CD4-positive, alpha-beta T cell treated with Interleukin-15 for 1 hour (primary cell): ENCODE results near the gene NPEPL1.
A peak's percentile ranks its signal among the peaks of the same experiment; 100 is the strongest.

Experiments
- DNase-seq: peaks from one replicate; pipeline ENCODE4 v3.0.0-alpha.2; 2020

Gene NPEPL1

GRCh38 chr20:58684291-58684690 lies 8.3 kb upstream of the NPEPL1 start:
- DNase-seq: no peak

GRCh38 chr20:58685988-58686387 lies 6.6 kb upstream of the NPEPL1 start:
- DNase-seq: no peak

DNA sequence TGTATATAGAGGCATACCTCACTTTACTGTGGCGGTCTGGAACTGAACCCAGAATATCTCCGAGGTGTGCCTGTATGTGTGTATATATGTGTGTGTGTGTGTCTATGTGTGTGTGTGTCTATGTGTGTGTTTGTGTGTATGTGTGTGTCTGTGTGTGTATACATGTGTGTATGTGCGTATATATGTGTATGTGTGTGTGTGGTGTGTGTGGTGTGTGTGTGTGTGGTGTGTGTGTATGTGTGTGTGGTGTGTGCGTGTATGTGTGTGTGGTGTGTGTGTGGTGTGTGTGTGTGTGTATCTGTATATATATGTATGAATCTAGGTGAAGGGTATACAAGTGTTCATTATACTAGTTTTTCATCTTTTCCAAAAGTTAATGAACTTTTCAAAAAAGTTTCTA lies 4.2 kb upstream of the NPEPL1 start:
- DNase-seq: no peak

- DNase-seq: no peak
Observed at GRCh38 chr20:58688840-58689239, 3.8 kb upstream of the NPEPL1 start.

DNA sequence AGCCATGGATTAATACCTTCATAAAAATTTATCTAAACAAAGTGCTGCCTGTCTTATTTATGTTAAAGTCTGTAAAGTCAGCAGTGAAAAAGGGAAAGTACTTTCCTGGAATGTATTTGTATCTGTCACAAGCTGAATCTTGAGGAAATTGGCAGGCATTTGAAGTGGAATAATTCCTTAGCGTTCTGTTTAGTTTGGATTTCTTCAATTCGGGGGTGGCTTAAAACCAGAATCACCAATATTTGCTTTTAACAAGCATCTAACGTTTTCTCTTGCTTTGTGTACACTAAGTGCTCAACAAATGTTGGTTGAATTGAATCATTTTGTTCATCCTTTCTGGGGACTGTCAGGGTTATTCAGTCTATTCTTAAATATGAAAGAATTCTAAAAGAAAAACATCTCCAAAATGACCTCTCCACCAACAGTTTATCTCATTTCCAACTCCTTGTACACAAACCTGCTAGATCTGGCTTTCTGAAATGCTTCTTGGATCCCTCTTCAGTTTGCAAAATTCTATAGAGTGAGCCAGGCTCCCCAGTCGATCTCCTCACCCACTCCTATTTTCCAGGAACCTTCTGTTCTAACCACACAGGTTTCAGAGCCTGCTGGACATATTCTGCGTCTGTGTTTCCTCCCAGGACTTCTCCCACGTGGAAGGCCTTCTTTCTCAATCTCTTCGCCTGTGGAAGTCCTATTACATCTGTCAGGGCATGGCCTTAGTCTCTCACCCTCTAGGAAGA lies 2.0 kb upstream of the NPEPL1 start:
- no peak for DNase-seq

GRCh38 chr20:58691773-58692578 lies 624 bp upstream of the NPEPL1 start:
- DNase-seq: peak; percentile 82

DNA sequence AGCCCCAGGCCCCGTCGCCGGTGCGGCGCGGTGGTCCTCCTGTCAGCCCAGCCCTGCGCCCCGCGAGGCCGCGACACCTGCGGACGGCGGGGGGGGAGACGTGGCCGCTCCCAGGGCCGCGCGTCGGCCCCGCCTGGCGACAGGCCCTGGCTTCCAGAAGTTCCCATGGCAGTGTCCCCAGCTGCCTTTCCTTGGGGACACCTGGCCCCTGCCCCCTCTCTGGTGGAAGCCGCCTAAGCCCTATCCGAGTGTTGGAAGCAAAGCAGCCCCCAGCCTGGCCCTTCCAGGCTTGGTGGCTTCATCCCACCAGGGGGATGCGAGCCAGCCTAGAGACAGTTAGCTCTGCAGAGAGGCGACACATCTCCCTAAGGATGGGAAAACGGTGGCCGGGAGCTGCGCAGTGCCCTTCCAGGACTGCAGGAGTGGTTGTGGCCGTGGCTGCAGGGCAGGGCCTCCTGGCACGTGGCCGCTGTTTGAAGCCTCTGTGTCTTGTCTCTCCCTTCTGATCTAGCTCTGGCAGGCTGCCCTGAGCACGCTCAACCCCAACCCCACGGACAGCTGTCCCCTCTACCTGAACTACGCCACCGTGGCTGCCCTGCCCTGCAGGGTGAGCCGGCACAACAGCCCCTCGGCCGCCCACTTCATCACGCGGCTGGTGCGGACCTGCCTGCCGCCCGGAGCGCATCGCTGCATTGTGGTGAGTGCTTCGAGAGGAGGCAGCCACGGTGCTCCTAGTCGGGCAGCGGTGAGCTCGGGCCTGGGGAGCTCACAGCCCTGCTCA lies 816 bp downstream of the NPEPL1 start:
- DNase-seq: no peak

GRCh38 chr20:58694241-58695083 lies 1.9 kb downstream of the NPEPL1 start:
- no peak for DNase-seq

- no peak for DNase-seq
Observed at GRCh38 chr20:58695084-58695722, 2.6 kb downstream of the NPEPL1 start.

- no peak for DNase-seq
Observed at GRCh38 chr20:58695895-58696375, 3.3 kb downstream of the NPEPL1 start.

GRCh38 chr20:58696411-58696961 lies 3.9 kb downstream of the NPEPL1 start:
- DNase-seq: no peak

- DNase-seq: no peak
Observed at GRCh38 chr20:58697201-58697866, 4.7 kb downstream of the NPEPL1 start.

GRCh38 chr20:58697867-58698703 lies 5.5 kb downstream of the NPEPL1 start:
- no peak for DNase-seq

- no peak for DNase-seq
Observed at GRCh38 chr20:58698741-58699622, 6.4 kb downstream of the NPEPL1 start.

DNA sequence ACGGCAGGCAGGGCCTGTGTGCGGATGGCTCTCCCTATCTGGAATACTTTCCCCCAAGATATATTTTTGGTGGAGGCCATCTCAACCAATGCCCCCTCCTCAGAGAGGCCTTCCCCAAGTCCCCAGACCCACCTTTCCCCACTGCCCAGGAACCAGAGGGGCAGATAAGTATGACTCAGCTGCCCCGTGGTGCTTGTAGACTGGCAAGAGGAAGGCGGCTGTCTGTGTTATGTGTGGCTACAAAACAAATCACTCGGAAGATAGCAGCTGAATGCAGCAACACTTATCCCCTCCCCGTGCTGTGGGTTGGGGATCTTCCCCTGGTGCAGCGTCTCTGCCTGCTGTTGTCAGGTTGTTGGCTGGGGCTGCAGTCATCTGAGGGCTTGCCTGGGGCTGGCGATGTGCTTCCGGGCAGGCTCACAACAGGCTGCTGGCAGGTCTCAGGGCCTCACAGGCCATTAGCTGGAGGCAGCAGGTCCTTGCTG lies 7.1 kb downstream of the NPEPL1 start:
- no peak for DNase-seq

GRCh38 chr20:58700121-58700821 lies 7.7 kb downstream of the NPEPL1 start:
- no peak for DNase-seq

DNA sequence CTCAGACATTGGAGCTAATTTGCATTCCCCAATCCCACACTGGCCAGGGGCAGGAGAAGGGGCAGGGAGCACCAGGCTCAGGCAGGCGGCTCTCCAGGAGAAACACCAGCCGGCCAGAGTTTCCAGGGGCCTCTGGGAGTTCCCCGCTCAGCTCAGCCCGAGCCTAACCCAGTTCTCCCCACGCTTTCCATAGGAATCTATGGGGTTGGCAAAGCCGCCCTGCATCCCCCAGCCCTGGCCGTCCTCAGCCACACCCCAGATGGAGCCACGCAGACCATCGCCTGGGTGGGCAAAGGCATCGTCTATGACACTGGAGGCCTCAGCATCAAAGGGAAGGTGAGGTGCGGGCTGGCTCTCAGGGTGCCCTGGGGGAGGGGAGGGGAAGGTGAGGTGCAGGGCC lies 8.2 kb downstream of the NPEPL1 start:
- DNase-seq: no peak
